ENCODE data around the gene MED16.
"Not testable (repeated sequence)": the region's sequence is repeated elsewhere in the genome, so short reads cannot be mapped to it uniquely, and the experiment has no call there.

The MED16 gene

GRCh38 chr19:904545-904944 lies 11.6 kb upstream of the MED16 start:
- DNase-seq, result no peak

DNA sequence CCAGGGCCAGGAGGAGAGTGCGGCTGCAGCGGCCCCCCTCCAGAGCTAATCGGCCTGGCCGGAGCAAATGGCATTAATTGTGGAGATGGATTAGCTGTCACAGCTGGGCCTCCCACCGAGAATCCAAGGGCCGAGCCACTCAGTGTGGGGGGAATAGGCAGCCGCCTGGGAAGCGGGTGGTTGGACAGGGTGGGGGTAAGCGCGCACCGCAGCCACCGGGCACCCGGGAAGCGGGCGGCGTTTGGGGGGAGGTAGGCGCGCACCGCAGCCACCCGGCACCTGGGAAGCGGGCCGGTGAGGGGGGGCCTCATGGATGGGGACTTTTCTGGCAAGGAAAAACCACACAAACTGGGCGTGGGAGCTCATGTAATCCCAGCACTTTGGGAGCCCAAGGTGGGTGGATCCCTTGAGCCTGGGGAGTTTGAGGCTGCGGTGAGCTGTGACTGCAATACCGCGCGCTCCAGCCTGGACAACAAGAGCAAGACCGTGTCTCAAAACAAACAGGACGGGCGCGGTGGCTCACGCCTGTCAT lies 10.3 kb upstream of the MED16 start:
- no peak for DNase-seq

DNA sequence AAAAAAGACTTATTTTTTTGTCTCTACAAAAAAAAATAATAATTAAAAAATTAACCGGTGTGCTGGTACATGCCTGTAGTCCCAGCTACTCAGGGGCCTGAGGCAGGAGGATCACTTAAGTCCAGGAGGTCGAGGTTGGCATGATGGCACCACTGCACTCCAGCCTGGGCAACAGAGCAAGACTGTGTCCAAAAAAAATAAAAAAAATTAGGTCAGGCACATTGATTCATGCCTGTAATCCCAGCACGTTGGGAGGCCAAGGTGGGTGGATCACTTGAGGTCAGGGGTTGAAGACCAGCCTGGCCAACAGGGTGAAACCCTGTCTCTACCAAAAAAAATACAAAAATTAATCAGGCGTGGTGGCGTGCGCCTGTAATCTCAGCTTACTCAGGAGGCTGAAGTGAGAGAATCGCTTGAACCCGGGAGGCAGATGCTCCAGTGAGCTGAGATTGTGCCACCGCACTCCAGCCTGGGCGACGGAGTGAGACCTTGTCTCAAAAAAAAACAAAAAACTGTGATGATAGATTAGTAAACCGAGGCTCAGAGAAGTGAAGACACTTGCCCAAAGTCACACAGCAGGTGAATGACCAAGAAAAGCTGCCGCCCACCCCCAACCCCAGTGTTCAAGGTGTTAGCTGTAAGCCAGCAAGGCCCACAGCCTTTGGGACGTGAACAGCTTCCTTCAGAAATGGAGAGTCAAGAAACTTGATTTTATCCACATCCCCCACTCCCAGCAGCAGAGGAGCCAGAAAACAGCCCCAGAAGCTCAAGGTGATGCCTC lies 9.6 kb upstream of the MED16 start:
- DNase-seq, result no peak

DNA sequence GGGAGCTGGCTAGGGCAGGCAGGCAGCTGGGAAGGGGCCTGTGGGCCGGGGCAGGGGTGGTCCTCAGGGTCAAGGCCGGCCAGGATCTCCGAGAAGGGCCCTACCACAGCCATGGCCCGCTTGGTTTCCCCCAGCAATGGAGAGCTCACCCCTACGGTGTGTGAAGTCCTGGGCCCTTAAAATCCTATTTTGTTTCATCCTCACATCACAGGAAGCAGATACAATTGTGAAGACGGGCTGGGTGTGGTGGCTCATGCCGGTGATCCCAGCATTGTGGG lies 9.0 kb upstream of the MED16 start:
- DNase-seq, result no peak

DNA sequence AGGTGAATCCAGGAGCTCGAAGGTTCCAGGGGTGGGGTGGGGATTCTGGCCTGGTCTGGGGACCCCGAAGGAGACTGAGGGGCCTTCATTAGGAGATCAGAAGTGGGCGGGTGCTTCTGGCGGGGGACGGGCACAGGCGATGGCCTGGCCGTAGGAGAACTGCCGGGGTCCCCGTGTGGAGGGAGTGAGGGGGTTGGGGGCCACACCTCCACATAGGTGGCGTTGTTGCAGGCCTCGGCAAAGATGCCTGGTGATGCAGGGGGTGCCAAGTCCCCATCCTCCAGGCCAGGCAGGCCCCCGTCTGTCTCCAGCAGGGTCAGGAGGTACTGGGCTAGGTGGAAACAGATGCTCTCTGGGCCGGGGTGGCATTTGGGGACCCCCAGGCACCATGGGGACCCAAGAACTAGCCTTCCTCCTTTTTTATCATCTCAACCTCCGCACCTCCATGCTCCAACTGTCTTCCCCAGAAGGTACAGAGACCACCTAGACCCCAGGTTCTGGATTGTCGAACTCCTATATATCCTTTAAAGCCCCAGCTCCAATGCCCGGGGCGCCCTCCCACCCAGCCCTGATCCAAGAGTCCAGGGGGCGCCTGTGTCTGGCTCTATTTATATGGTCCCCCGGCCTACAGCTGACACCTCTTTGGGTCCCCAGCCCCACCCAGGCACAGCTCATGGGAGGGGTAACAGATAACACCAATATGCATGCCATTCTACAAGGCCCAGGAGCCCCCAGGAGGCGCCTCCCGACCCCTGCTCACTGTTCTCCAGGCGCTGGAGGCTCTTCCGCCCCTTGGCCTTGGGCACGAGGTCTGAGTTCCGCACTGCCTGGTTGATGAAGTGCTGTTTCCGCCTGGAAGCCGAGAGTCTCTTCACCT lies 8.5 kb upstream of the MED16 start:
- DNase-seq, result no peak

DNA sequence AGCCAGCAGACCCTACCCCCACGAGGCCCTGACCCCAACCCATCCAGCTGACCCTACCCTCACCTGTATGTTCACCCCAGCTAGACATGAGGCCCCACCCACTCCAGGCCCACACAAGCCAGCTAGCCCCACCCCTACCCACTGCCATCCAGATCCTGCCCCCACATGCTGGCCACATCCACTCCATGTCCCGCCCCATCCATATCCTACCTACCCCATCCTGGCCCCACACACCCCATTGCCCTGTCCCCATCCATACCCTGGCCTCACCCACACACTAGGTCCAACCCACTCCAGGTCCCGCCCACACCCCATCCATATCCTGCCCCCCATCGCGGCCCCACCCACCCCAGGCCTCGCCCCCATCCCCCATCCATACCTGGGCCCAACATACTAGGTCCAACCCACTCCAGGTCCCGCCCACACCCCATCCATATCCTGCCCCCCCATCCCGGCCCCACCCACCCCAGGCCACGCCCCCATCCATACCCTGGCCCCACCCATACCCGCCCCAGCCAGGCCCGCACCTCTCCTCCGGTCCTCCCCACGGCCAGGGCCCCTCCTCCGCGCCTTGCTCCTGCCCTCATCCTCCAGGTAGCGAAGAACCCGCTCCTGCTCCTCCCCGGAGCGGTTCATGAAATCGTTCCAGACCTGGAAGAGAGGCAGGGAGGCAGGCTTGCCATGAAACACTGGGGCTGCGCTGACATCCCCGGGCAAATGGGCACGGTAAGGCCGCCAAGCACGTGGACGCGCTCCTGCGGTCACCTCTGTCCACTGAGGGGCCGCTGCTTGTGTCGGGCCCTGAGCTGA lies 7.5 kb upstream of the MED16 start:
- no peak for DNase-seq

- no peak for DNase-seq
Measured at GRCh38 chr19:900043-900301, 7.0 kb upstream of the MED16 start.

DNA sequence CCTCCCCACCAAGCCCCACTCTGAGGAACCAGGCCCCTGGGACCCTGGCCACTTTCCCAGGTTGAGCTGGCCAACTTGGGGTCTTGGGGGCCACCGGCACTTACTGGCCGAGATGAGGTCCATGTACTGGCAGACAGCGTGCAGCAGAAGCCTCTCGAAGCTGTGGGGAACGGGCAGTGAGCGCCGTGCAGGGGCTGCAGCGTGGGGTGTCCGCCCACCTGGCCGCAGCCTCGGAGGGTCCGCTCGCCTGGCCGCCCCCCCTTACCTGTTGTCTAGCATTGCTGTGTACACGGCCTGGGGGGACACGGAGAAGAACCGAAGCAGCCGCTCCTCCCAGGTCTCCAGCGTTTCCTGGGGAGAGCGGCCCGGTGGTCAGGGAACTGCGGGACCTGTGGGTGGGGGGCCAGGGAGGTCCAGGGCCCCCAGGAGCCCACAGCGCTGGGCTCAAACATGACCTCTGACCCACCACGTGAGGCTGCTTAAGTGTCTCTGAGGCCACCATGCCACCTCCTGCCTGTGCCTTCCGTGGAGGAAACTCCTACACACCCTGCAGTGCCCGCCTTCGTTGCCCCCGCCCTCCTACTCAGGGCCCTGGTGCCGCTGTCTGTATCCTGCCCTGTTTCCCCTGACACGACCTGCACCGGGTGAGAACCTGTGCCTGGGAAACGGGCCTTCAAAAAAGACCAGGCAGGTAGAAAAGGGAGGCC lies 6.5 kb upstream of the MED16 start:
- no peak for DNase-seq

DNA sequence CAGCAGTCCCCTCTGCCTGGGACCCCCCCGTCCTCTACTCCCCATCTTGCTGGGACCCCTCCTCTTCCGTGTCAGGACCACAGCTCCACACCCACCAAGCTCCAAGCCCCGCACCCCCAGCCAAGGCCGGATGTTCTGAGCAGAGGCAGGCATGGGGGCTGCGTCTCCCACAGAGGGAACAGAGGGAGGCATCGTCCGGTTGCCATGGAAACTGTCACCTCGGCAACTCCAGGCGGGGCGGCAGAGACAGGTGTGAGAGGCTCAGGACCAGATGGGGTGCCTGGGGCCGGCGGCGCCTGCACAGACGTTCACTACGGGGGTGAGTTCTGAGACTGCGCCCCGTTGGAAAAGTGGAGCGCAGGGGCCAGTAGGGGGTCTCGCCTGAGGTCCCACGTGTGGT lies 5.7 kb upstream of the MED16 start:
- DNase-seq, result no peak

- DNase-seq, result no peak
Measured at GRCh38 chr19:897442-898039, 4.6 kb upstream of the MED16 start.

GRCh38 chr19:896999-897398 lies 4.0 kb upstream of the MED16 start:
- no peak for DNase-seq

DNA sequence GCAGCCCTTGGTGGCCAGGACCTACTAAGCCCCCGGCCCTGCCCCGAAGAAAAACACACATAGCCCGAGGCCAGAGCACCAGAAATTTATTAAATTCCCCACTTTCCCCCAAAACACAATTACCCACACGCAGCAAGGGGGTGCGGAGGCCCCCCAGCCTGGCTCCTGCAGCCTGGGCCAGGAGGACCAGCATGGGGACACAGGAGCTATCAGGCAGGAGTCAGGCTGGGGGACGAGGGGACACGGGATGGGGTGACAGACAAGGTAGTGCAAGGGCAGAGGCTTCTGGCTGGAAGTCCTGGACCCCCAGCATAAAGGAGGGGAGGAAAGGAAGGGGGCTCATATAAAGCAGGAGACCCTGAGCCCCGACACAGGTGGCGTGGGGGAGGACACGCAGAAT lies 3.4 kb upstream of the MED16 start:
- DNase-seq, result no peak

DNA sequence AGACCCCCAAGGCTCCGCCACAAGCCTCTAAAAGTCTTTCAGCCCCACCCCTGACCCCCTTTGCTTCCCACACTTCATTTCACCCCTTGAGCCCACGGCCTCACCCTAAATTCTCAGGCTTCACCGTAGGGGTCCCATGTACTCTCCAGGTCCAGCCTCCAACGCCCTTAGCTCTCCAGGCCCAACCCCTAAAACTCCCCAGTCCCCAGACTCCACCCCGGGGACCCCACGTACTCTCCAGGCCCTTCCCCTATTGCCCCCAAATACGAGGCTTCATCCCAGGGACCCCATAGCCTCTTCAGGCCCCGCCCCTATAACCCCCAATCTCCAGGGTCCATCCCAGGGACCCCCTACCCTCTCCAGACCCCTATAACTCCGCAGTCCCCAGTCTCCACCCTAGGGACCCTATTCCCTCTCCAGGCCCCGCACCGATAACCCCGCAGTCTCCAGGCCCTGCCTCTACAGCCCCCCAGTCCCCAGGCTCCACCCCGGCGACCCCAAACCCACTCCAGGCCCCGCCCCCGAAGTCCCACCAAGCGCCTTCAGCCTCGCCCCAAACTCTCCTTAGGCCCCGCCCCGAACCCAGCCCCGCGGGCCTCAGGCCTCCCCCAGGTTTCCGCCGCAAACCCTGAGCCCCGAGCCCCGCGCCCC lies 619 bp downstream of the MED16 start:
- DNase-seq, result no peak

GRCh38 chr19:891421-892200 lies 1.4 kb downstream of the MED16 start:
- not testable (repeated sequence) for DNase-seq

GRCh38 chr19:890831-891230 lies 2.2 kb downstream of the MED16 start:
- no peak for DNase-seq

- no peak for DNase-seq
Measured at GRCh38 chr19:889662-890295, 3.2 kb downstream of the MED16 start.

- DNase-seq, result no peak
Measured at GRCh38 chr19:888581-889385, 4.2 kb downstream of the MED16 start.

DNA sequence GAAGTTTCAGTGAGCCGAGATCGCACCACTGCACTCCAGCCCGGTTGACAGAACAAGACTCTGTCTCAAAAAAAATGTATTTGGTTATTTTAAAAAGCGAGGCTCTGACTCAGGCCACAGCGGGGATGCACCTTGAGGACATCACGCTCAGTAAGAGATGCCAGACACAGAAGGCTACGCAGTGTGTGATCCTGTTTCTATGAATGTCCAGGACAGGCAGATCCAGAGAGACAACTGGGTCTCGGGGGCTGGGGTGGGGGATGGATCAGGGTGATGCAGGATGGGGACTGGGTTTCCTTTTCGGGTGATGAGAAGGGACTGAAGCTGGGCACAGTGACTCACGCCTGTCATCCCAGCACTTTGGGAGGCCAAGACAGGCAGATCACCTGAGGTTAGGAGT lies 5.4 kb downstream of the MED16 start:
- DNase-seq, result no peak

GRCh38 chr19:887072-887471 lies 5.9 kb downstream of the MED16 start:
- no peak for DNase-seq

Data from bone marrow (tissue), 2 donors.